ENCODE data around the gene PROM2. TPM values are rescaled to one million over a fixed set of nuclear protein-coding genes. Genes with fewer than 3 reads are reported as not detected.

Gene PROM2
- total and polyA plus RNA-seq, 2 experiments from 2014 or later = 2.1 to 2.2 TPM

- no peak for TF ChIP-seq REST (IDR thresholded peaks at IDR 0.05; ENCODE audit: unreplicated experiment)
- no peak for TF ChIP-seq ZNF331 (CRISPR knock-in tag; IDR thresholded peaks at IDR 0.05; ENCODE audit: low read depth)
- TF ChIP-seq, protein P1, sequence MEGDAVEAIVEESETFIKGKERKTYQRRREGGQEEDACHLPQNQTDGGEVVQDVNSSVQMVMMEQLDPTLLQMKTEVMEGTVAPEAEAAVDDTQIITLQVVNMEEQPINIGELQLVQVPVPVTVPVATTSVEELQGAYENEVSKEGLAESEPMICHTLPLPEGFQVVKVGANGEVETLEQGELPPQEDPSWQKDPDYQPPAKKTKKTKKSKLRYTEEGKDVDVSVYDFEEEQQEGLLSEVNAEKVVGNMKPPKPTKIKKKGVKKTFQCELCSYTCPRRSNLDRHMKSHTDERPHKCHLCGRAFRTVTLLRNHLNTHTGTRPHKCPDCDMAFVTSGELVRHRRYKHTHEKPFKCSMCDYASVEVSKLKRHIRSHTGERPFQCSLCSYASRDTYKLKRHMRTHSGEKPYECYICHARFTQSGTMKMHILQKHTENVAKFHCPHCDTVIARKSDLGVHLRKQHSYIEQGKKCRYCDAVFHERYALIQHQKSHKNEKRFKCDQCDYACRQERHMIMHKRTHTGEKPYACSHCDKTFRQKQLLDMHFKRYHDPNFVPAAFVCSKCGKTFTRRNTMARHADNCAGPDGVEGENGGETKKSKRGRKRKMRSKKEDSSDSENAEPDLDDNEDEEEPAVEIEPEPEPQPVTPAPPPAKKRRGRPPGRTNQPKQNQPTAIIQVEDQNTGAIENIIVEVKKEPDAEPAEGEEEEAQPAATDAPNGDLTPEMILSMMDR (conservative IDR thresholded peaks at IDR 0.05; ENCODE audit: low read depth in 2 of 2) = no peak
- TF ChIP-seq JUNB (IDR thresholded peaks at IDR 0.05; ENCODE audit: unreplicated experiment) = no peak
- TF ChIP-seq ZNF114 (CRISPR knock-in tag; IDR thresholded peaks at IDR 0.05) = no peak
- no peak for TF ChIP-seq STAT1 (IDR thresholded peaks at IDR 0.05; ENCODE audit: unreplicated experiment)
- TF ChIP-seq EZH2phosphoT487 (IDR thresholded peaks at IDR 0.05; ENCODE audit: unreplicated experiment) = no peak
Measured at GRCh38 chr2:95334916-95335641, 60.8 kb downstream of the PROM2 start (continued).

- Histone ChIP-seq H3F3A (replicated peaks; ENCODE audit: low read depth) (no peaks in the 10 kb centered on the region), H3K4me3 (no peak overlapping the region)
- TF ChIP-seq ZNF462 (CRISPR knock-in tag; IDR thresholded peaks at IDR 0.05) (no peak), REST (IDR thresholded peaks at IDR 0.05; ENCODE audit: unreplicated experiment) (no peak), POLR2AphosphoS5 (IDR thresholded peaks at IDR 0.05; ENCODE audit: low read depth) (no peak), EZH2phosphoT487 (IDR thresholded peaks at IDR 0.05; ENCODE audit: unreplicated experiment) (no peak), STAT1 (IDR thresholded peaks at IDR 0.05; ENCODE audit: unreplicated experiment) (no peak)
Measured at GRCh38 chr2:95336406-95336805, 62.2 kb downstream of the PROM2 start.

More at GRCh38 chr2:95336406-95336805, 62.2 kb downstream of the PROM2 start:
- no peak overlapping the region for H3K4me3 Mint-ChIP-seq
- H3K36me3 Mint-ChIP-seq (ENCODE audit: low read depth) = no peaks in the 10 kb centered on the region
- Histone ChIP-seq H3K4me1 (ENCODE audit: insufficient read depth) (no peaks in the 10 kb centered on the region), H3K36me3 (ENCODE audit: insufficient read depth) (no peaks in the 10 kb centered on the region), H4K20me1 (replicated peaks; ENCODE audit: insufficient read depth) (no peaks in the 10 kb centered on the region), H3K4me2 (no peak overlapping the region), H3K27ac (ENCODE audit: low read depth) (no peak overlapping the region), H3K9me2 (ENCODE audit: insufficient read depth) (no peaks in the 10 kb centered on the region), H3K79me2 (replicated peaks; ENCODE audit: insufficient read depth) (no peaks in the 10 kb centered on the region), H2AFZ (no peak overlapping the region), H3K27me3 (ENCODE audit: insufficient read depth) (no peaks in the 10 kb centered on the region)
- H3K9me3 Mint-ChIP-seq = no peaks in the 10 kb centered on the region
- DNase-seq (ENCODE audit: low spot score) = no peak
- no peak overlapping the region for H3K27ac Mint-ChIP-seq
- H3K27me3 Mint-ChIP-seq (ENCODE audit: insufficient read depth, low read depth, poor library complexity) = peaks cover 2% of the 10 kb centered on the region
- H3K4me1 Mint-ChIP-seq = no peaks in the 10 kb centered on the region
- no peak for ATAC-seq

Measured in GM23338 (cell line).